B cell (primary cell): ENCODE data around the gene TTC21A. TPM values are rescaled to one million over a fixed set of nuclear protein-coding genes. Genes with fewer than 3 reads are reported as not detected.

Experiments
- ATAC-seq: fragments of 200-7000 bp; cut with Tn5 transposase; one replicate; pipeline ENCODE4 v1.10.0; 2021; ENCODE audit warnings: low read depth, mild to moderate bottlenecking, moderate number of reproducible peaks, moderate library complexity
- CTCF ChIA-PET: fragments of 350-600 bp; sonication (Branson Sonifier 250); formaldehyde crosslinking; loops from one replicate; lab custom pipeline; 2021; ENCODE audit warnings: antibody characterized with exemption, inconsistent platforms; lab: Charles Lee
- POLR2A ChIA-PET: fragments of 350-600 bp; sonication (Branson Sonifier 250); formaldehyde crosslinking; loops from one replicate; lab custom pipeline; 2021; ENCODE audit warnings: antibody characterized with exemption; lab: Charles Lee
- DNase-seq: peaks from one replicate; pipeline ENCODE4 v3.0.0; 2013
- H2AFZ ChIP-seq: 2 replicates; pipeline ENCODE4 v1.6.1; 2012; ENCODE audit warnings: mild to moderate bottlenecking, low read depth, low read length; ENCODE audit not compliant: insufficient read depth, poor library complexity, severe bottlenecking
- H3K27ac ChIP-seq, 2 donors: 1 replicate in 1 of 2; 2 replicates in 1 of 2; pipeline ENCODE4 v1.5.1; 2012 to 2013; ENCODE audit warnings: low read length in 2 of 2, mild to moderate bottlenecking in 2 of 2, moderate library complexity in 1 of 2
- H3K27me3 ChIP-seq, 4 experiments: fragments of 200-600 bp in 1 of 4; sonication (generic) in 1 of 4; replicated peaks in 1 of 4; 1 replicate in 2 of 4; 2 replicates in 2 of 4; pipeline versions ENCODE4 v1.6.1 to v1.7.0; 2013 to 2016; ENCODE audit warnings: low read length in 3 of 4, mild to moderate bottlenecking in 2 of 4, mixed read lengths in 1 of 4, moderate library complexity in 1 of 4; ENCODE audit not compliant: insufficient read depth in 4 of 4, control insufficient read depth in 3 of 4; ENCODE audit errors: control extremely low read depth in 1 of 4
- H3K36me3 ChIP-seq, 2 experiments: replicated peaks in 1 of 2; 1 replicate in 1 of 2; 2 replicates in 1 of 2; pipeline versions ENCODE4 v1.6.1 to v1.7.1; 2013; ENCODE audit warnings: low read length in 1 of 2; ENCODE audit not compliant: insufficient read depth in 2 of 2, control insufficient read depth in 1 of 2; ENCODE audit errors: control extremely low read depth in 1 of 2, extremely low read depth in 1 of 2
- H3K4me1 ChIP-seq, 2 donors: fragments of 200-600 bp in 1 of 2; sonication (generic) in 1 of 2; 1 replicate in 1 of 2; 2 replicates in 1 of 2; pipeline versions ENCODE4 v1.5.1 to v1.6.1; 2013 to 2017; ENCODE audit warnings: low read length in 2 of 2; ENCODE audit not compliant: control insufficient read depth in 2 of 2, insufficient read depth in 2 of 2
- H3K4me2 ChIP-seq: replicated peaks from 2 replicates; pipeline ENCODE3; 2012; ENCODE audit warnings: mild to moderate bottlenecking, low read depth, low read length; ENCODE audit not compliant: poor library complexity, severe bottlenecking
- H3K4me3 ChIP-seq, 5 experiments: fragments of 200-600 bp in 1 of 5; sonication (generic) in 1 of 5; 1 replicate in 3 of 5; 2 replicates in 2 of 5; pipeline versions ENCODE4 v1.5.1 to v1.7.0; 2011 to 2016; ENCODE audit warnings: low read length in 4 of 5, mild to moderate bottlenecking in 4 of 5, low read depth in 2 of 5, control low read depth in 1 of 5, moderate library complexity in 1 of 5; ENCODE audit not compliant: insufficient read depth in 1 of 5; ENCODE audit errors: control extremely low read depth in 1 of 5, extremely low read depth in 1 of 5
- H3K79me2 ChIP-seq: fragments of 200-600 bp; sonication (generic); one replicate; pipeline ENCODE4 v1.6.0; 2016; ENCODE audit warnings: low read length; ENCODE audit not compliant: control insufficient read depth, insufficient read depth
- H3K9ac ChIP-seq: fragments of 200-600 bp; sonication (generic); 2 replicates; pipeline ENCODE4 v1.6.1; 2017; ENCODE audit warnings: mild to moderate bottlenecking, low read length, moderate library complexity
- H3K9me3 ChIP-seq, 3 donors: one replicate each; pipeline versions ENCODE4 v1.6.1 to v1.7.1; 2013; ENCODE audit warnings: low read length in 2 of 3; ENCODE audit not compliant: control insufficient read depth in 2 of 3, insufficient read depth in 1 of 3; ENCODE audit errors: control extremely low read depth in 1 of 3
- H4K20me1 ChIP-seq: 2 replicates; pipeline ENCODE4 v1.6.0; 2012; ENCODE audit warnings: mild to moderate bottlenecking, low read length; ENCODE audit not compliant: insufficient read depth, control insufficient read depth, poor library complexity, severe bottlenecking
- H3K27ac Mint-ChIP-seq: one replicate; pipeline ENCODE4 v1.8.0; 2021; ENCODE audit warnings: mixed read lengths
- H3K27me3 Mint-ChIP-seq: one replicate; pipeline ENCODE4 v1.8.0; 2021; ENCODE audit warnings: mixed read lengths
- H3K4me1 Mint-ChIP-seq: one replicate; pipeline ENCODE4 v1.8.0; 2021; ENCODE audit warnings: mixed read lengths
- H3K4me3 Mint-ChIP-seq: one replicate; pipeline ENCODE4 v1.8.0; 2021; ENCODE audit warnings: mixed read lengths
- H3K9me3 Mint-ChIP-seq: one replicate; pipeline ENCODE4 v1.8.0; 2022; ENCODE audit warnings: mixed read lengths; ENCODE audit not compliant: insufficient read depth
- EZH2 ChIP-seq: IDR thresholded peaks from 2 replicates; pipeline ENCODE4 v1.6.1; 2012; ENCODE audit warnings: borderline replicate concordance, low read depth, mild to moderate bottlenecking, moderate library complexity, low read length; ENCODE audit not compliant: insufficient read depth, poor library complexity, severe bottlenecking
- WGBS: methylation state at CpG from one replicate; pipeline ENCODE4 v1.1.5; 2013; ENCODE audit warnings: missing lambda C conversion rate; ENCODE audit not compliant: insufficient coverage; 5-methylcytosine and 5-hydroxymethylcytosine counted together
- intact Hi-C: fragments of 100-400 bp; cut with micrococcal nuclease; formaldehyde crosslinking; loops from one replicate; pipeline ENCODE4 v1.10.0; 2022
- polyA plus RNA-seq: library from polyadenylated mRNA; depleted of rRNA; stranded (reverse); fragments of >200 nt; gene quantifications from 2 replicates; pipeline ENCODE4 v1.2.3, GENCODE V29; 2012
- total RNA-seq, 2 donors: library from RNA; stranded (reverse); fragments of 120-200 nt in 1 of 2; gene quantifications; 1 replicate in 1 of 2; 2 replicates in 1 of 2; pipeline versions ENCODE4 v1.2.3 to v1.2.4, GENCODE V29; 2013 to 2022
- TF ChIP-seq, protein P1 (sequence below): fragments of 200-600 bp; IDR thresholded peaks from one replicate; pipeline ENCODE4 v1.8.0; 2022; ENCODE audit warnings: antibody characterized with exemption, mild to moderate bottlenecking

TTC21A gene
- total and polyA plus RNA-seq, 2 donors (not counting 1 experiment from before 2014, with no cell fraction given), result 49.2 to 106 TPM

DNA sequence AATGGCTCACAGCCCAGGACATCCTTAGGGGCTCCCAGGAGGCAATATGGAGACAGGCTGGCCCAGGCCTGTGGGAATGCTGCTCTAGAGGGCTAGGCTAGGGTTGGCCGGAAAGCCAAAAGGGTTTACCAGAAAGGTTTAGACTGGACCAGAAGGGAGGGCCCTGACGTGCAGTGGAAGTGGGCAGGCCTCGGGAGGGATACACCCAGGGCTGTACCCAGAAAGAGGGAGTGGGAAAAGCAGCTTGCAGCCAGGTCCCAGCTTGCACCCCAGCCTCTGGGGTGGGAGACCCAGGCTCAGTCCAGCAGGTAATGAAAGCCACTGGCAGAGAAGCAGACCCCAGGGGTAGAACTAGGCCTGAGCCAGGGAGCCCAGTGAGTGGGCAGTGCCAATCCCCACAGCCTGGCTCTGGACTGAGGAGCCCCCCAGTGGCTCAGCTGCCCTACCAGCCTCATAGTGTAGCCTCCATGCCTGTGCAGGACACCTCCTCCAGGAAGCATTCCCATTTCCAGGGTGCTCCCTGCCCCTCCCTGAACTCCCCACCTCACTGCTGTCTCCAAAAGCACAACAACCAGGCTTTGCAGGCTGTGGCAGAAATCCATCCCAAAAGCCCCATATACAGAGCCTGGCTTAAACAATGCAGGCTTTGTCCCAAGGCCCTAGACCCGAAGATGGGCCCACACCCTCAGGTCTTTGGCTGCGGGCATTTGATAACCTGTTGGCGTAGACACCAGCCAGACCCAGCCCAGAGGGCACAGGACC is 3.5 kb upstream of the TTC21A start:
- Histone ChIP-seq H2AFZ (no peak overlapping the region), H3K4me1 (peaks cover 29 to 52% of the 10 kb centered on the region in 2 donors), H3K4me2 (no peak overlapping the region), H3K9me3 (no peaks in the 10 kb centered on the region), H4K20me1 (peaks cover 43% of the 10 kb centered on the region), H3K27me3 (no peaks in the 10 kb centered on the region), H3K4me3 (no peak overlapping the region), H3K9ac (no peak overlapping the region), H3K36me3 (peaks cover 0 to 24% of the 10 kb centered on the region in 2 experiments), H3K27ac (peak overlapping the region in 1 of 2 donors; percentile 24), H3K79me2 (peaks cover 53% of the 10 kb centered on the region)
- ChIA-PET CTCF (interaction anchor here (0.9 to 5.0 kb wide), 9 partner anchors 15 to 188 kb away, joined by 3 to 44 read pairs (median 10); no protein-coding TSS in a partner anchor), POLR2A (interaction anchor here (1.0 kb wide), 1 partner anchor 23 kb away, joined by 3 read pairs; no protein-coding TSS in a partner anchor)
- DNase-seq (no peak), ATAC-seq (no peak)
- Mint-ChIP-seq H3K27me3 (no peaks in the 10 kb centered on the region), H3K4me1 (peaks cover 66% of the 10 kb centered on the region), H3K4me3 (no peak overlapping the region), H3K27ac (peak overlapping the region; percentile 61), H3K9me3 (no peaks in the 10 kb centered on the region)
- no peak for TF ChIP-seq EZH2
- TF ChIP-seq, protein P1, sequence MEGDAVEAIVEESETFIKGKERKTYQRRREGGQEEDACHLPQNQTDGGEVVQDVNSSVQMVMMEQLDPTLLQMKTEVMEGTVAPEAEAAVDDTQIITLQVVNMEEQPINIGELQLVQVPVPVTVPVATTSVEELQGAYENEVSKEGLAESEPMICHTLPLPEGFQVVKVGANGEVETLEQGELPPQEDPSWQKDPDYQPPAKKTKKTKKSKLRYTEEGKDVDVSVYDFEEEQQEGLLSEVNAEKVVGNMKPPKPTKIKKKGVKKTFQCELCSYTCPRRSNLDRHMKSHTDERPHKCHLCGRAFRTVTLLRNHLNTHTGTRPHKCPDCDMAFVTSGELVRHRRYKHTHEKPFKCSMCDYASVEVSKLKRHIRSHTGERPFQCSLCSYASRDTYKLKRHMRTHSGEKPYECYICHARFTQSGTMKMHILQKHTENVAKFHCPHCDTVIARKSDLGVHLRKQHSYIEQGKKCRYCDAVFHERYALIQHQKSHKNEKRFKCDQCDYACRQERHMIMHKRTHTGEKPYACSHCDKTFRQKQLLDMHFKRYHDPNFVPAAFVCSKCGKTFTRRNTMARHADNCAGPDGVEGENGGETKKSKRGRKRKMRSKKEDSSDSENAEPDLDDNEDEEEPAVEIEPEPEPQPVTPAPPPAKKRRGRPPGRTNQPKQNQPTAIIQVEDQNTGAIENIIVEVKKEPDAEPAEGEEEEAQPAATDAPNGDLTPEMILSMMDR, result no peak
- 96% methylated on average over 6 of the region's 6 CpGs for WGBS
- intact Hi-C loops, result loop anchor here (5.0 to 10.0 kb wide), 2 partner anchors 63 to 969 kb away; partner anchors contain the start of genes ACAA1 and MYD88
